Activated CD8-positive, alpha-beta memory T cell treated with anti-CD3 and anti-CD28 coated beads for 1 hour (primary cell): ENCODE data around the gene SDSL.

Source experiments
- DNase-seq, 2 donors: peaks; one replicate each; pipeline ENCODE4 v3.0.0-alpha.2; 2020; ENCODE audit warnings: low read depth in 1 of 2; ENCODE audit errors: extremely low read depth in 1 of 2

Gene SDSL

DNA sequence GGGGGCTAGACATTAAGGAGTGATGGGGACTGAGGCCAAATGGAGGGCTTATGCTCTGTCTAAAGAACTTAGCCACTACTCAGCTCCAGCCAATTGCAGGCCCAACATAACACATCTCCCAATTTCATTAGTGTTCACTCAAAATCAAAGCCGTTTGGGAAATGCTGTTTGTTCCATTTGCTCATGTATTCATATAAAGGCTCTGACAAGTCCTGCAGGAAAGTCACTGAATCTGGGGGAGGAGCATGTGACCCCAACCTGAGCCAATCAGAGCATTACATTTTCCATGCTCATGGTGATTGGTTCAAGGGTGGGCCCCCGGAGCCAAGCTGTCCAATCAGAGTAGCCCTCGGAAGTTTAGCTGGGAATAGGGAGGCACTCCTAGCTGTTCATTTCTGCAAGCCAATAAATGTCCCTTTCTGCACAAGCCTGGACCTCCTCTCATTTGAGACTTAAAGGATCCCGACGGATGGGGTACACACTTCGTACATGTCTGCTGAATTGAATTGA, 20.9 kb downstream of the SDSL start:
- no peak for DNase-seq

DNA sequence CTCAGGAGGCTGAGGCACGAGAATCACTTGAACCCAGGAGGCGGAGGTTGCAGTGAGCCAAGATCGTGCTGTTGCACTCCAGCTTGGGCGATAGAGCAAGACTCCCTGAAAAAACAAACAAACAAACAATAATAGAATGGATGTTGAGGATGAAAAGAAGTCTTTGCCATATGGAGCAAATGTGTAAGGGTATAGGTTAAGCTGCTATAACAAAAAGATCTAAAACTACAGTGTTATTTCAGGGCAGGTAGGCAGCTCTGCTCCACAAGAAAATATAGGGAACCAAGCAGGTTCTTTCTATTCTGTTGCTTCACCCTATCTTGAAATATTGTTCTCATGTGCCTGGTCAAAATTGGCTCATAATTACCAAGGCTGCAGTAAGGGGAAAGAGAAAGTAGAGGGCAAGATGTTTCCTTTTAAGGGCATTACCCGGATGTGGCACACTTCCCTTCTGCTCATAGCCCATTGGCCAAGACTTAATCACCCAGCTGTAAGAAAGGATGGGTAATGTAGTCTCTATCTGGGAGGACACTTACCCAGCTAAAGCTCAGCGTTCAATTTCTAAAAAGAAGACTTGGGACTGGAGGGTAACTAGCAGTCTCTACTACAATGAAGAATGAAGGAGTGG, 23.5 kb downstream of the SDSL start:
- no peak for DNase-seq

DNA sequence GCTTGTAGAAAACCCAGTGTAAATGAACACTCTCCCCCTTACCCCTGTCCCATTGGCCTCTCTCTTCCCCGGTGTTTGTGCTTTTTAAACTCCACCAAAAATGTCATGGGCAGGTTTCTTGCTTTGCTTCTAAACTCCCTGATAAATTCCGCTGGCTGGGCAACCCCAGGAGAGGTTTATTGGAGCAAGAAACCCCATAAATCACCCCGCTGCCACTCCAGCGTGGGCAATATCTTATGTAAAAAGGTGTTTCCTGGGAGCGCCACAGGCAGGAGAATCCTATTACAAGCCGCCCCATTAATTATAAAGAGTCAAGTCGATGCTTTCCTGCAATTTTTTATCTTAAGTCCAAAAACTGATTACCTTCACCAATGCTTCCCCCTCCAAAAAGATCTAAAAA, 26.7 kb downstream of the SDSL start:
- DNase-seq: no peak

DNA sequence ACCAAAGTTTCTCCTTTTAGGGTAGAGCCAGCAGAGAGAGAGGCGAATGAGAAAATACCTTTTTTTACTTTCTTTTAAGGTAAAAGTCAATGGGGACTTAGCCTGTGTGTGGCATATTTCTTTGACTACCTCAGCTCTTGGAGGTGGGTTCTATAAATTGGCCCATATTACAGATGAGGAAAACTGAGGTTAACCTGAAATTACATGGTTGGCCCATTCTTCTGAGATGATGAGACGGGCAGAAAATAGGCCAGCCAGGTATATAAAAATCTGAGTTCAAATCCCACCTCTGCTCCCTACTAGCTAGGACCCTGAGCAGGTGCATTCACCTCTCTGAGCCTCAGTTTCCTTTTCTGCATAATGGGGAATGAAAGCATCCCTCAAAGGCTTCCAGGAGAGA, 27.1 kb downstream of the SDSL start:
- no peak for DNase-seq

DNA sequence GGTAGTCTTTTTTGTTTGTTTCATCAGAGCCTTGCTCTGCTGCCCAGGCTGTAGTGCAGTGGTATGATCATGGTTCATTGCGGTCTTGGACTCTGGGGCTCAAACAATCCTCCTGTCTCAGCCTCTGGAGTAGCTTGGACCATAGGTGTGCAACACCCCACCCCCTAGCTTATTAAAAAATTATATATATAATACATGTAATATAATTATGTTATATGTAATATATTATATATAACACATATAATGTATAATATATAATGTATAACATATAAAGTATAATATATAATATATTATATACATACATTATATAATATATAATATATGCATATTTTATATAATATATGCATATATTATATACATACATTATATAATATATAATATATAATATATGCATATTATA, 27.7 kb downstream of the SDSL start:
- DNase-seq: no peak

DNA sequence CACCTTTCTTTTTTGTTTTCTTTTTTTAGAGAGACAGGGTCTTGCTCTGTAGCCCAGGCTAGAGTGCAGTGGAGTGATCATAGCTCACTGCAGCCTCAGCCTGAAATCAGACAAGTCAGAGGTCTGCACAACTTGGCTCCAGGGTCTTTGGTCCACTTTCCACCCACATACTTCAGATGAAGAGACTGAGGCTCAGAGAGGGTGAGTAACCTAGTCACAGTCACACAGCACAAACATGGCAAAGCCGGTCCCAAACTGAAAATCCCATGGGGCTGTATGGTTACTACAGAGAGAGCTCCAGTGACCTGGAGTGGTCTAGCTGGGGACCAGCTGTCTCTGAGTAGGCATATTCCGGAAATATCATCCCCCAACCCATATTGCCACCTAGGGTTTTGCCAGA, 30.3 kb downstream of the SDSL start:
- no peak for DNase-seq

DNA sequence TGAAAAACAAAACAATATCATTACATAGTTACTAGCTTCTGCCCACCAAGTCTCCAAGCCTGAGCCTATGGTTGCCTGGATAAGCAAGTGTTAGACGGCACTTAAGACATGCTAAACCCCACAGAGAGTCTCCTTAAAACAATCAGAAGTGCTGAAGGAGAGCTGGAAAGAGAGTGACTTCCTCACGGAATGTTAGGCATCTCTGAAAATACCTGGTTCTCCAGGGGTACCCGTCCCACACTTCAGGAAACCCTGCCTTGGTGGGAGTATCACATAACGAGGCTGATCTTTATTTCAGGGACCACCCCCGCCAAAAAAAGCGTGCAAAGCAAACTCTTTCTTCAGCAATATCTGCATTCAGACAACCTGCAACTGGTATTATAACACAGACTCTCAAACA, 31.1 kb downstream of the SDSL start:
- no peak for DNase-seq

DNA sequence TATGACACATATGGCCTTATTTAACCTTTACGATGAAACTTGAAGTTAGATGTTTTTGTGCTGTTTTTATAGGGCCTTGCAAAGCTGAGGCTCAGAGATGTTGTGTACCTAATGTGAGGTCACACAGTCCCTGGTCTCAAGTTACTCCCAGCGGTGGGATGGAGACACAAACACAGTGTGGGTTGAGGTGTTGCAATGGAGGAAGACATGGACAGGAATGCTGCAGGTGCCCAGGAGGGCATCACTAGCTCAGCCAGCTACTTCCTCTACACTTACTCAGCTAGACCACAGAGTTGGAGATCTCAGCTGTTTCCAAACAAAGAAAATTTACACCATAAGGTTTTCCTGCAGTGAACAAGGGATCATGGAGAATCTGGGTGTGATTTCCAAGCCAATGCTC, 34.0 kb downstream of the SDSL start:
- no peak for DNase-seq

DNA sequence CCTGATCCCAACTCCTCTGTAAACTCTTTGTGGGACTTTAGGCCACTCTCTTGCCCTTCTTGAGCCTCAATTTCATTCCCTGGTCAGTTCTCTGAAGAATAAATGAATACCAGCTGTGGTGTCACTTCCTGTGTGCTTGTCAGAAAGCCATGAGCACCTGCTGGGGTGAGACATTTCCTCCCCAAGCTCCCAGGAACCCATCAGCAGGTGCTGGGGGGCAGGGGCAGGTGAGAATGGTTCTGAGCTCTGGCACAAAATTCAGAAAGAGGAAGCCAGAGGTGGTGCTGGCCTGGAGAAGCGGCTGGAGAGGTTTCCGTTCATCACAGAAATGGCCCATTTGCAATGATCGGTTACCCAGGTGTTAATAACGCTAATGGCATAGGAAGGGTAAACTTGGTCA, 34.6 kb downstream of the SDSL start:
- no peak for DNase-seq

DNA sequence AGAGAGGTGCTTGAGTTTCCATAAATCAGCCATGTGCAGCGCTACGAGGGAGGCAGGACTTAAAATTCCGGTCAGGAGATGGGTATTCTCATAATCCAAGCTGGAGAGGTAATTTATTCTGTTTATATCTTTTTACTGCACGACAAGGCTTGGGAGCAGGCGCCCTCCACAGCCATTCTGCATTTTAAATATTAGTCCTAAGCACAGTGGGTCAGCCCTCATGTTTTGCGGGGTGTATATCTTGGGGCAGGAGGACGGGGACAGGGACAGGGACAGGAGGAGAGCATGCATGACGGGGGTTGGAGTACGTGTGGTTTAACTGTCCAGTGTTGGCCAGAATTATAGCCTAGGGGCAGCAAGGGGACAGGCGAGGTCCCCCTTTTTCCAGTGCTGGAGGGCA, 35.0 kb downstream of the SDSL start:
- no peak for DNase-seq

DNA sequence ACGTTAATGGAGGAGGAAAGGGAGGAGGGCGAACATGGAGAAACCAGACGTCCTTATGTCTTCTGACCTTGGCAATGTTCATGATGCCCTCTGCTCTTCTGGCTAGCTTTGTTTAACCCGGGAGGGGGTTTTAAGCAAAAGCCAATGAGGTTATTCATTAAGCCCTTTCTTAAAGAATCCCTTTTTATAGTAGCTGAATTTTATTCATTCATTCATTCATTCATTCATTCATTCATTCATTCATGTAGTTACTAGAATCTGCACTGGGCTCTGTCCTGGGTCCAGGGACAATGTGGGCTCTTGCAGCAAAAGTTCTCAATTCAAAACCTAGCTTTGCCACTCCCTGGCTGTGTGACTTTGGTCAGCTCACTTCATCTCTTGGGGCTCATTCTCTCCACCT, 35.5 kb downstream of the SDSL start:
- DNase-seq: no peak

DNA sequence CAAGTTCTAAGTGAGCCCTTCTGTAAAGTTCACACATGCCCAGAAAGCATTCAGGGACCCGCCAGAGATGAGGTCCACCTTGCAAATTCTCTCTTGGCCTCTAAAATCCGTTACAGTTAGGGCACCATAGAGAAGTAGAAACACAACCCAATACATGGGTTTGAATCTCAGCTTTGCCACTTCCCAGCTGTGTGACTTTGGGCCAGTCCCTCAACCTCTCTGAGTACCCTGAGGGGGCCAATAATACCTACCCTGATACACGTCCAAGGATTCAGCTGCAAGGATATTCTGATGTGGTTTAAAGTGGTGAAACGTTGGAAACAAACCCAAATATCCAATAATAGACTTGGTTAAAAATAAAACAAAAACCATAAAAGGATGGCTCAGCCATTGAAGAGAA, 37.8 kb downstream of the SDSL start:
- no peak for DNase-seq

DNA sequence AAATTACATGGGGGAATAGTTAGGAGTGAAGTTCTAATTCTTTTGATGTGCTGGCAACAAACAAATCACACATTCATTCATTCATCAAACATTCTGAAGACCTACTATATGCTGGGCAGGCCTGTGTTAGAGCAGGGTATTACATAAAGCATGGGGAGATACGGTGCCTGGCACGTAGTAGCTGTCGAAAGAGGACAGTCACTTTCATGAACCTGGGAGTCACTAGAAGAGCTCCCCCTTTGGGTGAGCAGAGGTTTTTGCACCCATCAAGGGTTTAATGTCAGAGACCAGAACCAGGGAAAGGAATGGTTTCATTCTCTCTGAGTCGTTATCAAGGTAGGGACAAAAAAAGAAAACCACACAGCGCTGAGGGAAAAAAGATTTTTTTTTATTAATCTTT, 39.5 kb downstream of the SDSL start:
- DNase-seq: no peak

DNA sequence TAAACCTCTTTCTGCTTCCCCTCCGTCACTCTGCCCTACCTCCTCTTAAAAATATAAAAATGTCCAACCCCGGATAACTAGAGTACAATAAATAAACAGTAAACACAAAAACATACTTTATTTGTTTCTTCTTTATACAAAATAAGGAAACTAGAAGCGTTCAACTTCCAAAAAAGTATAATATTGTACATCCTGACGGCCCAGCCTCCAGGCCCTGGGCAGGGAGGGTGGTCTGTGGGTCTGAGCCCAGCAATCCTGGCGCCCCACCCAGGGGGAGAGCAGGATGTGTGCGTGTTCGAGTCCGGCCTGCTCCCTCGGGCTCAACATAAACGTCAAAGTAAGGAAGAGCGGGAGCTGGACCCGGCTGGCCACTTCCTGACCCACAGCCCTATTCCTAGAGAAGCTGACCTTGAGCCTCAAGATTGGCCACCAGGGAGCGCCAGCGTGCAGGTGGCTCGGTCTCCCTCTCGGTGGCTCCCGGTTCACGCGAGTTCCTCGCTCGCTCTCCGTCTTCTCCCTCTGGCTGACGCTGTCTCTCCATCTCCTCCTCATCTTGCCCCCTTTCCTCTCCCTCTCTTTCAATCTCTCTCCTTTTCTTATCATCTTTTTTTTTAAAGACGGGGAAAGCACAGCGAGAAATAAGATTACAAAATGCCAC, 40.1 kb downstream of the SDSL start:
- DNase-seq: peak; percentile 7 to 50

DNA sequence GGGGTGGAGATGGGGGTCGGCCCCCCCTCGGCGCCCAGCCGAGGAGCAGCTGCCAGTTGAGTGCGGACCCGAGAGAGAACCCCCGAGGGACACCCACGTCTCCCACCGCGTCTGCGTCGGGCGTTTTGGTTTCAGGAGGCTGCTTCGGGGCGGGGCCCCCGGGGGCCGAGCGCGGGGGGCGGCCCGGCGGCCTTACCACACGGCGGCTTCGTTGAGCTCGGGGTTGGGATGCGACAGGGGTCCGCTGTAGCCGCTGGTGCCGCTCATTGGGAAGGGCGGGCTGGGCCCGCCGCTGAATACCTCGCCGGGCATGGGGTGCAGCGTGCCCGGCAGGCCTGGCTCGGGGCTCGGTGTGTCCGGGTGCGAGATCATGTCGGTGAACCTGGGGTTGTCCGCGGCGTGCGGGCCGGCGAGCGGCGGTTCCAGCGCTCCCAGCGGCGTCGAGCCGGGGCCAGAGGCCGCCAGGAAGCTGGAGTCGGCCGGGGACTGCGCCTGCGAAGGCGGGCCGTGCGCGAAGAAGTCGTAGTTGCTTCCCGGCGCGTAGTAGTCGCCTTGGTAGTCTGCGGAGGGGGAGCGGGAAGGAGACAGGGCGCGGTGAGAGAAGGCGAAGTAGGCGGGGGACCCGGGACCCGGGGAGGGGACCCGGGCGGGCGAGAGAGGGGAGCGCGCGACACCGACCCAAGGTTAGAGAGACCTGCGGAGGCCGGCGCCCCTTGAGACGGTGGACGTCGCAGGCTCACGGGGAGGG, 41.0 kb downstream of the SDSL start:
- no peak for DNase-seq

DNA sequence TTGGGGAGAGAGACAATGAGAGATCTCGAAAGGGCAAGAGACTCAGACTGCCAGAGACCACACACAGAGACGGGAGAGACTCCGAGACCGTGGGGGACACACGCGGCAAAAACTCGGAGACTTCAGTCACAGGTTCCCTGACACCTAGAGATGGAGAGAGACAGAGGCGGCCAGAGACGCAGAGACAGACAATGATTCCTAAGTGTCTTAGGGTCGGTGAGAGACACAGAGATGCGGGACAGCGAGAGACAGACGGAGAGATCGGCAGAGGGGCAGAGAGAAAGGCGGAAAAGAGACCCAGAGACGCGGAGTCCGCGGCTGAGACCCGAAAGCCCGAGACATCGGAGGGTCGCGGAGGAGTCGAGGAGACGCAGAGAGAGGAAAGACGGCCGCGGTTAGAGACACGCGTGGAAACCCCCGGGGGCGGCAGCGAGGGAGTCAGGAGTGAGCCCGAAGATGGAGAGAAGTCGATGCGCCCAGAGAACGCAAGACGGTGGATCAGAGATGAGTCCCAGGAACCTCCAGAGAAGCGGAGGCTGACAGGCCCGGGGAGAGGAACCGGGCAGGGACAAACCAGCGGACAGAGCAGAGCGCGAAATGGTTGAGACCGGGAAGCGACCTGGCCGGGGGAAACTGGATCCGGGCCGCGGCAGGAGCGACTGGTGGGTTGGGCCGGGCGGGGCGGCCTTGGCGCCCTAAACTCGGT, 41.7 kb downstream of the SDSL start:
- DNase-seq: no peak

DNA sequence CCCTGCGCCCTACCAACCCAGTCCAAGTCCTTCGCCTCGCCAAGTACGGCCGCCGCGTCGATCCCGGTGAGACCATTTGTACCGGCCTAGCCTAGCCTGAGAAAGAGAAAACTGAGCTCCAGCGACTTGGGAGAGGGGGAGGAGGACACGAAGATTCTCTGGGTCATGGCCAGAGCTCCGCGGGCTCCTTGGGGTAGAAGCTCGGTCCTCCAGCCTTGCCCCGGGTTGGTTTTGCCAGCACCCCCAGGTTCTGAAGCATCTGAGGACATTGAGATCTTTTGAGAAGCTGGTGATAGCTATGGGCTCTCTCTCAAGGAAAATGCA, 42.2 kb downstream of the SDSL start:
- no peak for DNase-seq

DNA sequence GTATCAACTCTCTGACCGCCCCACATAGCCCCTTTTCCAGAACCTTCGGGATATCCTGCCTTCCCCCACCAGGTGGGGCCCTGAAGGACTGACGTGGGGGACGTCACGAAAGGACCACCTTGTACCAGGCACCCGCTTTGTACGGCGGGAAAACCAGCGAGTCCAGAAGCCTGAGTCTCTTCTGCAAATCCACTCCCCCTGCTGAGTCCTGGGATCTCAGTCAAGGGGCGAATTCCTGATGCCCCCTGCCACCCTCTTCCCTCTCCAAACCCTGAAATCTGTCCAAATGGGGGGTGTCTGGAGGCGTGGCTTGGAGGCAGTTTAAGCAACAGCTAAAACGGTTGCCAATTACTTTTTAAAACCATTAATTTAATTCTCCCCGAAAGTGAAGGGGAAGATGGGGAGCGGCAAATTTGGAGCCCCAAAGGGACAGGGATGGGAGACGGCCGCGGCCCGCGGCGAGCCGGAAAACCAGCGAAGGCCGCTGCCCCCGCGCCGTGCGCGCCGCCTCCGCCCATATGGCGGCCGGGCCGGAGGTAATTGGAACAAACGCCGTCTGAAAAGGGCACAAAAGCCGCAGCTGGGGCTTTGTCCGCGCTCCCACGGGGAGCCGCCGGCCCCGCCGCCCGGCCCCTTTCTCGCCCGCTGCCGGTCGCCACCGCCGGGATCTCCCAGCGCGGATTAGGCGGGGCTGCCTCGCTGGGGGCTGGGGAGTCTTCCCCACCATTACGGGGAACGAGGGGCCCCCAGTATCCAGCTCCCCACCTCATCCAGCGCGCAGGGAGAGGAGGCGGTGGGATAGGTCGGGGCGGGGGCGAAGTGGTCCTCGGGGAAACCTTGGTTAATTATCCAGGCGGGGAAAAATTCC, 42.9 kb downstream of the SDSL start:
- DNase-seq: no peak

DNA sequence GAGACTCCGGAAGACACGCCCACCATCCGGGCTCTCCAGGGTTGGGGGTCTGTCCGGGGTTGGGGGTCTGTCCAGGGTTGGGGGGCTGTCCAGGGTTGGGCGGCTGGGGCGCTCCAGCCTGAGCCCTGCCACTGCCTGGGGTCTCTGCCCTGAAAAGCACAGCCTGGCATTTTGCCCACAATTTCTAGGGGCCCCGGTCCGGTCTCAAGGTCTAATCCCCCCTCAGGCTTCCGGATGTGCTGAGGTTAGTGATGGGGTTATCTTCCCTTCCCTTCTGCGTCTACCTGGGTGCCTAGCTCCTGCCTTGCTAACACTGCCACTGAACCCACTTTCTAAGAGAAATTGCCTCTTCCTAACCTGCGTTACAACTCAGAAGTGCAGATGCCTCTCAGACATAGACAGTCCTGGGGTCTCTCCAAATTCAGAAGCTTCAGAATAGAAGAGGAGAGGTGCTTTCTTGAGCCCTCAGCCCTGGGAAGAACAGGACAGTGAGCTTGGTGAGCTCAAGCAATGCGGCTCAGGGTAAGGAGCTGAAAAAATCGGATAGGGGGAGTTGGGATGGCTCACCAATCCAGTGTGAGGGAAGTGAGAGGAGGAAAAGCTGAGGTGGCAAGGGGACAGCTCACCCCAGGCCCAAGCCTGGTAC, 43.8 kb downstream of the SDSL start:
- DNase-seq: no peak

DNA sequence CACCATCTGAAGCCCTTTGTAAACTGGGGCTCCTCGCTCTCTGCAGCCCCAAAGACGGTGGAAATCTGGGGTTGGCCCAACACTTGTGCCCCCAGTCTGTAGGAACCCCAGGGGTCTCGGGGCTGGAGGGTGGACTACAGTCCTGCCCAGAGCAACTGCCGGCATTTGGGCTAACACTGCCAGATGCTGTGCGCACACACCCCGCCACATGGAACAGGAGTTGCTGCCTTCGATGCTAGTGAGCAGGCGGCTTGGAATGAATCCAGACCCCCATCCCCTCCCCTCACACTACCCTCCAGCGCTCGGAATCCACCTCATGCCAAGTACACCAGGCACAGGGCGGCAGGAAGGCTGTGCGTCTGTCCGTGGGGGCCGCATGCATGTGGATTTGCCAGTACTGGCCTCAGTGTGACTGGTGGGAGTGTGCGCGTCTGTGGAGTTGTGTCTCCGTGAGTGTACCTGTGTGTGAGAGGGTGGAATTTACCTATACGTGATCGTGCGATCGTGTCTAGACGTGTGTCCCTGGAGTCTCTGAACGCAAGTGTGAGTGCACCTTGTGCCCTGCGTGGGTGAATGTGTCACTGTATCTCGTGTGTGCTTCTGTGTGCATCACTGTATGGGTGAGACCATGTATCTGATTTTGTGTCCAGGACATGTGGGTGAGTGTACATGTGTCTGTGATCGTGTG, 44.4 kb downstream of the SDSL start:
- DNase-seq: no peak
